ENCODE results near the gene GLRX3.

GLRX3 gene

GRCh38 chr10:130198651-130199050, 62.5 kb downstream of the GLRX3 start:
- ChIA-PET POLR2A (interaction anchor here (0.7 kb wide), 2 partner anchors 645 to 745 kb away, joined by 3 read pairs; no protein-coding TSS in a partner anchor), CTCF (no interaction called here)
- Histone ChIP-seq H3K4me1 (ENCODE audit: control insufficient read depth, insufficient read depth, low read length) (no peaks in the 10 kb centered on the region), H3K36me3 (ENCODE audit: control insufficient read depth in 2 of 2, insufficient read depth in 1 of 2, low read length in 2 of 2) (no peaks in the 10 kb centered on the region), H3K4me3 (ENCODE audit: low read depth, low read length) (no peak overlapping the region), H3K9me3 (ENCODE audit: control insufficient read depth, insufficient read depth, low read depth, low read length) (no peaks in the 10 kb centered on the region), H3K27ac (ENCODE audit: extremely low read depth, low read depth, low read length) (no peak overlapping the region)
- no peak for TF ChIP-seq ZNF10 (tag by site-specific recombination; IDR thresholded peaks at IDR 0.05)
- no peak for TF ChIP-seq ZNF302 (tag by site-specific recombination; IDR thresholded peaks at IDR 0.05; ENCODE audit: low read depth)
- TF ChIP-seq HOXC10 (CRISPR knock-in tag; IDR thresholded peaks at IDR 0.05), result no peak
- TF ChIP-seq ZNF202 (tag by site-specific recombination; IDR thresholded peaks at IDR 0.05; ENCODE audit: borderline replicate concordance), result no peak
- TF ChIP-seq ZNF626 (tag by site-specific recombination; IDR thresholded peaks at IDR 0.05), result no peak
- no peak for TF ChIP-seq ZNF529 (tag by site-specific recombination; IDR thresholded peaks at IDR 0.05; ENCODE audit: insufficient replicate concordance)
- no peak for TF ChIP-seq ZNF311 (tag by site-specific recombination; IDR thresholded peaks at IDR 0.05; ENCODE audit: borderline replicate concordance)
- TF ChIP-seq ZNF521 (tag by site-specific recombination; IDR thresholded peaks at IDR 0.05), result no peak

- POLR2A ChIA-PET, result no interaction called here
- Histone ChIP-seq H3K4me3 (ENCODE audit: low read depth, low read length) (no peak overlapping the region), H3K27ac (ENCODE audit: extremely low read depth, low read depth, low read length) (no peak overlapping the region), H3K4me1 (ENCODE audit: control insufficient read depth, insufficient read depth, low read length) (no peaks in the 10 kb centered on the region), H3K9me3 (ENCODE audit: control insufficient read depth, insufficient read depth, low read depth, low read length) (no peaks in the 10 kb centered on the region), H3K36me3 (ENCODE audit: control insufficient read depth in 2 of 2, insufficient read depth in 1 of 2, low read length in 2 of 2) (no peaks in the 10 kb centered on the region)
- TF ChIP-seq ZNF18 (tag by site-specific recombination; IDR thresholded peaks at IDR 0.05) (no peak), SP3 (tag by site-specific recombination; IDR thresholded peaks at IDR 0.05) (no peak), ZBTB21 (tag by site-specific recombination; IDR thresholded peaks at IDR 0.05) (no peak), ZNF274 (IDR thresholded peaks at IDR 0.05; ENCODE audit: low read length) (no peak), ZNF274 (tag by site-specific recombination; IDR thresholded peaks at IDR 0.05; ENCODE audit: borderline replicate concordance) (no peak), KLF17 (tag by site-specific recombination; IDR thresholded peaks at IDR 0.05) (no peak)
- TF ChIP-seq, protein P1, sequence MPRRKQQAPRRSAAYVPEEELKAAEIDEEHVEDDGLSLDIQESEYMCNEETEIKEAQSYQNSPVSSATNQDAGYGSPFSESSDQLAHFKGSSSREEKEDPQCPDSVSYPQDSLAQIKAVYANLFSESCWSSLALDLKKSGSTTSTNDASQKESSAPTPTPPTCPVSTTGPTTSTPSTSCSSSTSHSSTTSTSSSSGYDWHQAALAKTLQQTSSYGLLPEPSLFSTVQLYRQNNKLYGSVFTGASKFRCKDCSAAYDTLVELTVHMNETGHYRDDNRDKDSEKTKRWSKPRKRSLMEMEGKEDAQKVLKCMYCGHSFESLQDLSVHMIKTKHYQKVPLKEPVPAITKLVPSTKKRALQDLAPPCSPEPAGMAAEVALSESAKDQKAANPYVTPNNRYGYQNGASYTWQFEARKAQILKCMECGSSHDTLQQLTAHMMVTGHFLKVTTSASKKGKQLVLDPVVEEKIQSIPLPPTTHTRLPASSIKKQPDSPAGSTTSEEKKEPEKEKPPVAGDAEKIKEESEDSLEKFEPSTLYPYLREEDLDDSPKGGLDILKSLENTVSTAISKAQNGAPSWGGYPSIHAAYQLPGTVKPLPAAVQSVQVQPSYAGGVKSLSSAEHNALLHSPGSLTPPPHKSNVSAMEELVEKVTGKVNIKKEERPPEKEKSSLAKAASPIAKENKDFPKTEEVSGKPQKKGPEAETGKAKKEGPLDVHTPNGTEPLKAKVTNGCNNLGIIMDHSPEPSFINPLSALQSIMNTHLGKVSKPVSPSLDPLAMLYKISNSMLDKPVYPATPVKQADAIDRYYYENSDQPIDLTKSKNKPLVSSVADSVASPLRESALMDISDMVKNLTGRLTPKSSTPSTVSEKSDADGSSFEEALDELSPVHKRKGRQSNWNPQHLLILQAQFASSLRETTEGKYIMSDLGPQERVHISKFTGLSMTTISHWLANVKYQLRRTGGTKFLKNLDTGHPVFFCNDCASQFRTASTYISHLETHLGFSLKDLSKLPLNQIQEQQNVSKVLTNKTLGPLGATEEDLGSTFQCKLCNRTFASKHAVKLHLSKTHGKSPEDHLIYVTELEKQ (tag by site-specific recombination; IDR thresholded peaks at IDR 0.05; ENCODE audit: borderline replicate concordance), result no peak
- TF ChIP-seq, protein P2, sequence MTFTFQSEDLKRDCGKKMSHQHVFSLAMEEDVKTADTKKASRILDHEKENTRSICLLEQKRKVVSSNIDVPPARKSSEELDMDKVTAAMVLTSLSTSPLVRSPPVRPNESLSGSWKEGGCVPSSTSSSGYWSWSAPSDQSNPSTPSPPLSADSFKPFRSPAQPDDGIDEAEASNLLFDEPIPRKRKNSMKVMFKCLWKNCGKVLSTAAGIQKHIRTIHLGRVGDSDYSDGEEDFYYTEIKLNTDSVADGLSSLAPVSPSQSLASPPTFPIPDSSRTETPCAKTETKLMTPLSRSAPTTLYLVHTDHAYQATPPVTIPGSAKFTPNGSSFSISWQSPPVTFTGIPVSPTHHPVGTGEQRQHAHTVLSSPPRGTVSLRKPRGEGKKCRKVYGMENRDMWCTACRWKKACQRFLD (tag by site-specific recombination; IDR thresholded peaks at IDR 0.05), result no peak
- CTCF ChIA-PET, result no interaction called here
Measured at GRCh38 chr10:130200179-130201042, 64.2 kb downstream of the GLRX3 start.
